GM03348 (cell line): ENCODE results near the gene SLC35D2.
A peak's percentile ranks its signal among the peaks of the same experiment; 100 is the strongest.
"Not testable (repeated sequence)": the region's sequence is repeated elsewhere in the genome, so short reads cannot be mapped to it uniquely, and the experiment has no call there.

Experiments used
- DNase-seq: peaks from one replicate; pipeline ENCODE4 v3.0.0; 2012; ENCODE audit warnings: low spot score

SLC35D2 gene

DNA sequence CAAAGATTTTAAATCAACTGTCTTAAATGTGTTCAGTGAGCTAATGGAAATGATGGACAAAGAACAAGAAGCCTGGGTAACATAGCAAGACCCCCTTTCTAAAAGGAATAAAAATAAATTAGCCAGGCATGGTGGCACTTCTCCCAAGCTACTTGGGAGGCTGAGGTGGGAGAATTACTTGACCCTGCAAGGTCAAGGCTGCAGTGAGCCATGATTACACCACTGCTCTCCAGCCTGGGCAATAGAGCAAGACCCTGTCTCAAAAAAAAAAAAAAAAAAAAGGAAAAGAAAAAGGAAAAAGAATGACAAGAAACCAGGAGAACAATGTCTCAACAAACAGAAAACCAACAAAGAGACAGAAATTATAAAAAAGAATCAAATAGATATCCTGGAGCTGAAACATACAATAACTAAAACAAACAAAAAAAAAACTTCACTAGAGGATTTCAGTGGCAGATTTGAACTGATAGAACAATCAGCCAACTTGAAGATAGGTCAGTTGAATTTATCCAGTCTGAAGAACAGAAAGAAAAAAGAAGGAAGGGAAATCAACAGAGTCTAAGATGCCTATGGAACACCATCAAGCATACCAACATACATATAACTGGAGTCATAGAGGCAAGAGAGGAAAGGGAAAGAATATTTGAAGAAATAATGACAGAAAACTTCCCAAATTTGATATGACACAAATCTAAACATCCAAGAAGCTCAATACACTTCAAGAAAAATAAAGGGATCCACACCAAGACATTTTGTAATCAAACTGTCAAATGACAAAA is 16.8 kb upstream of the SLC35D2 start:
- DNase-seq = no peak

DNA sequence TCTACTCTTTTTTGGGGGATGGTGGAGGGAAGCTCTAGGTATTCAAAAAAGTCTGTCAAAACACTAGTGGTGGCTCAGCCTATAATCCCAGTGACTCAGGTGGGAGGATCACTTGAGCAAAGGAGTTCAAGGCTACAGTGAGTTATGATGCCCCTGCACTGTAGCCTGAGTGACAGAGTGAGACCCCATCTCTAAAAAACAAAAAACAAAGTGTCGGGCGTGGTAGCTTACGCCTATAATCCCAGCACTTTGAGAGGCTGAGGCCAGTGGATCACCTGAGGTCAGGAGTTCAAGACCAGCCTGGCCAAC is 15.8 kb upstream of the SLC35D2 start:
- no peak for DNase-seq

DNA sequence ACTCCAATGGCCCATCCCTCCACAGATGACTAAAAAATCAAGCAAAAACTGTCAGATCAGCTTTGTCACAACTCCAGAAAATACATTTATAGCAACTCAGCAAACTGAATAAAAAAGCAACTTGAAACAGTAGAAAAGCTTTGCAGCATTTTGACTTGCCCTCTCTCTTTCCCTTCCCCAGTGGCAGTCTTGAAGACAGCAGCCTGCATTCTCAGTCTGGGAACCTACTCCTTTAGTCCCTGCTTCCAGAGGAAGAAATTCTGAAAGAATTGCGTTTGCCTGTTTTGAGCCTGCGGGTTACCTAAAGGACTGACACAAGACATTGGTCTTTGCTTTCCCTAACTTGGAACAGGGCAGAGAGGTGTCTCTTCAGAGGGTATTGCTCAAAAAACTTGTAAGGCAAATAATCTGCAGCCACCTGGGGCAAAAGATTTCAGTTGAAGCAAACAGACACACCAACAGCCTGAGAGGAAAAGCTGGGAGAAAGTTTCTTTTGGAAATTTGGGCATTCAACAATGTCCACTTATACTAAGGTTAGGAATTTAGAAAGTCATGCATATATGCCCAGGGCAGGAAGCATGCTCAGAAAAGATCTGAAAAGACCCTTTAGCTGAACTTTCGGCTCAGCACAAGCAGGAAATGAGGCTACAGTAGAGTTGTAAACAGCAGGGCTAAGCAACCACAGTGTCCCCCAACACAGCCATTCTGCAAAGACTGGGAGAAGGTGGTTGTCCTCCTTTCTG is 15.2 kb upstream of the SLC35D2 start:
- DNase-seq = no peak

DNA sequence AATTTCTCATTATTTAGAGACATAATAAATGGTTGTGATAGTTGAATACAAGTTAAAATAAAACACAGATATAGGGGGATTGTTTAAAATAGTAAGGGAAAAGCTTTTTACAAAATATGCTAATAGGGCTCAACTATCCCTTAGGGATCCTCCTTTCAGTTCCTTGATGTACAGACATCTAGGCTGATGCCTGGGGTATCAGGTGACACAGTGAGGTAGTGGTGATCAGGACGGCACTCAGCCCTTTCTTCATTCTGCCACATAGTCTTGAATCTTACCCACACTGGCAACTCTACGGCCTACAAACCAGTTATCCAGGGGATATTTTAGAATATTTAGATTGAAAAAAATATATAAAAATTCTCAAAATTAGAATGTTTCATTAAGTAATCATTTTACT is 12.5 kb upstream of the SLC35D2 start:
- no peak for DNase-seq

DNA sequence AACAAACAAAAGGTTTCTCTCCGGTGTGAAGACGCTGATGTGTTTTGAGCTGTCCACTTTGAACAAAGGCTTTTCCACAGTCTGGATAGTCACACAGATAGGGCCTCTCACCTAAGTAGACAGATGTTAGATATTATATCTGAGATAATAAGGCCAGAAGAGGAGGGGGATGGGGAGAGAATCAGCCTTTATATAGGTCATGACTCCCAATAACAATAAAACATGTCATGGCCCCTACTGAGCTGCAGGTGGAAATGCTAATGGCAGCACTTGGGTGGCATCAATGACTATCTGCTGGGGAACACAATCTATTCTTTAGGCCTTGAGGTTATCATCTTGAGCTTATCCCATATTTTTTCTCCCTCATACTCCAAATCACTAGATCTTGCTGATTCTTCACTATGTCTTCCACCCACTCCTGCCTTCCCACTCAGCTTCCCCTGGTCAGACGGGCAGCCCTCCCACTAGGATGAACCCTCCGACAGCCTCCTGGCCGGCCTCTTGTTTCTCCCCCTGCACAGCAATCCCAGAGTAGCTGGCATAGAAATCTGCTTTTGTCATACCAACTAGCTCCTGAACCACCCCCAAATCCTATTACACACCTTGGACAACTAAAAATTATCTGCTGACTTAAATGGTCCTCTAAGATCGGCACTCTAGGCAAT is 11.5 kb upstream of the SLC35D2 start:
- no peak for DNase-seq

DNA sequence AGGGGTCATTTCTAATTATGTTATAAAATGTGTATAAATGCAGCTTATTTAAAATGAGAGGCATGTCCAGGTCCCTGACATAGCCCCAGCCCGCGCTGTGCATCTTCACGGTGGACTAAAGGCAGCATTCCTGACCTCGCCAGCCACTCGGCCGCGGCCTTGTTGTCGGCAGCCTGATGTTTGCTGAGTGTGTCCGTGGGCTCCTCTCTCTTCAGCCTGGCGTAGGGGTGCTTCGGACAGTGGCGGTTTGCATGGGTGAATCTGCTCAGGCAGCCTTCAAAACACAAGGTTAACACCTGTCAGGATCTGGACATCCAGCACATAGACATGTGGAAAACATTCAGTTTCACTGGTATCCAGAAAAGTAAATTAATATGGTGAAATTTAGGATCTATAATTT is 8.8 kb upstream of the SLC35D2 start:
- DNase-seq = no peak

DNA sequence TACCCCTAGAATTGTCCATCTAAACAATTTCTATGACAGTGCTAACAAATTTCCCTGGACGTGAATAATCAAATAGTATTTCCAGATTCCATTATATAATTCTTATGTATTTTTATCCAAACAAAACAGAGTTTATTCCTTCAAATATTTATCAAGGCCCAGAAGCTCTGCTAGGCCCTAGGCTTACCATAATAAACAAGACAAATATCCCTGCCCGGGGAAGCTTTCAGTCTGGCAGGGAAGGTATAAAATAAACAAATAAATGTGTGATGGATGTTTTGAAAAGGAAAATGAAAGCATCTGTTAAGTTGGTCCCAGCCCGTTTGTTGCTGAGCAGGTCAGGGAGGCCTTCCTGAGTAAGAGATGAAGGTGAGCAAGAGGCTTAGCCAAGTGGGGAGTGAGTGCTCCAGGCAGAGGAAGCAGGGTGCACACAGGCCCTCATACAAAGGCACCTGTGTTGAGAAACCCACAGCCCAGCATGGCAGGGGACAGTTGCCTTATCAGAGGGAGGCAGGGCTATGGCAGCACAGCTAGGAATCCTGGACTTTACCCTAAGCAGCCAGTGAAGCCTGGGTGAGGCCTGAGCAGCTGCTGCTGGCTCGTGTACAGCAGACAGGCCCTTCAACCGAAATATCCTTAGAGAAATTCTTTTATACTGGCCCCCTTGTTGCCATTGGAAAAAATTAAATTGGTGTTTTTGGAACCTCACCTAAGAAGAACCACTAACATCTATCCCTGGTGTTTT is 7.7 kb upstream of the SLC35D2 start:
- no peak for DNase-seq

DNA sequence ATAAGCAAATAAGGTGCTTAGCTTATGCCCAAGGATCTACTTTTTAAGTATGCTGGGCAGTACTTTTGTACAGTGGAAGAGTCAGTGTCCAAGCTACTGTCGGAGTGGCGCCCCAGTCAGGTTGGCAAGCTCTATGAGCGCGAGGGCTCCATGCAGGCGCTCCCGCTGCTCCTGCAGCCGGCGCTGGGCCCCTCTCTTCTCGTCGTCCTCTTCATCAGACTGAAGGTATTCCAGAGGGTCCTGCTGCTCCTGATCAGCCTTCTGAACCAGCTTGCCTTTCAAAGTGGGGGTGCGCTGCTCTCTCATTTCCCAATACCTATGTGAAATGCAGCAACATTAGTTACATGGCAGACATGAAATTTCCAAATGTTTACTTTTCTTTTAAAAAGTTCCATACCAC is 4.6 kb upstream of the SLC35D2 start:
- DNase-seq = no peak

DNA sequence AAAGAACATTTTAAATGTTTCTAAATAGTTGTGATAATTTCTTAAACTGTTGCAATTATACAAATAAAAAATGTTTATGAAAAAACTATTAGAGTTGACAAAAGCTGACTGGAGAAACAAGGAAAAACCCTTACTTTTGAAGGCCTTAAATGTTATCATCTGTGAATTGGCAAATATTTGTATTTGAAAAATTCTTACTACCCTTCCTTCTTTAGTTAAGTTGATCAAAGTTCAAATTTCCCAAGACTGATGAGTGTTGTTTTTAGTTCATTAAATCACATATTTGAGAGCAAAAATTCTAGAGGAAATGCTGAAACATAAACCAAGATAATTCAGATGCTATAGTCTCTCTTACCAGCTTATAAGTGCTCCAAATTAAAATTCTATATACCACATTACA is 2.6 kb upstream of the SLC35D2 start:
- no peak for DNase-seq

DNA sequence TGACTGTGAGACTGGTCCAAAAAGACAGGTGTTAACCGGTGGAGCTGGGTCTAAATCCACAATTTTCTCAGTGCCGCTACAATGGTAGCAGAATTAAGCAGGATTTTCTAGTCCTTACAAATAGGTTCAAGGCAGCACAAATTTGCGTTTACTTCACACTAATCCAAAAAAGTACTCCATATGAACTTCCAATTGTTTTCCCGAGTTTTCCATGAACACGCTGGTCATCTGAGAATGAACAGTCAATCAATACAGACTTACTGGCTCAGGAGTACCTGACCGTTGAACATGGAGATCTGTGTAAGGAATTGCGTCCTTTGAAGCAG is 709 bp downstream of the SLC35D2 start:
- DNase-seq = no peak

DNA sequence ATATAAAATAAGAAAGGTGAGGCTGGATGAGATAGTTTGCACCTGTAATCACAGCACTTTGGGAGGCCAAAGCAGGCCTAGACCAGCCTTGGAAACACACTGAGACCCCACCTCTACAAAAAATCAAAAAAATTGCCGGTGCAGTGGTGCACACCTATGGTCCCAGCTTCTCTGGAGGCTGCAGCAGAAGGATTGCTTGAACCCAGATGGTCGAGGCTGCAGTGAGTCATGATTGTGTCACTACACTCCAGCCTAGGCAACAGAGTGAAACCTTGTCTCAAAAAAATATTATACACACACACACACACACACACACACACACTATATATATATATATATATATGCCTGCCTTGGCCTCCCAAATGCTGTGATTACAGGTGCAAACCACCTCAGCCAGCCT is 1.3 kb downstream of the SLC35D2 start:
- no peak for DNase-seq

DNA sequence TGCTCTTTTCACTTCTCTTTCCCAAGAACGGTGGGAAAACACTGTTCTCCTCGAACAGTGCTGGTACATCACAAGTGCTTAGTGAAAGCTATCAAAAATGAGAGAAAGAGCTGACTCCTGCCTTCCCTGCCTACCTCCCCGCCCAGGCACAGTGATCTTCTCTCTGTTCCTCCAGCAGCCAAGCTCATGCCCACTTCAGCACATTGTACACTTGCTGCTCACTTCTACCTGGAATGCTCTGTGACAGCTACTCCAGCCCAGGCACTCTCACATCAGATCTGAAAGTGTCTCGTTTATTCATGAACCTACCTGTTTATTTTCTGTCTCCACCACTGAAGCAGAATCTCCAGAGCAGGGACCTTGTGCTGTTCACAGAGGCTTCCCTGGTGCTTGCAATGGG is 1.8 kb downstream of the SLC35D2 start:
- DNase-seq = no peak

DNA sequence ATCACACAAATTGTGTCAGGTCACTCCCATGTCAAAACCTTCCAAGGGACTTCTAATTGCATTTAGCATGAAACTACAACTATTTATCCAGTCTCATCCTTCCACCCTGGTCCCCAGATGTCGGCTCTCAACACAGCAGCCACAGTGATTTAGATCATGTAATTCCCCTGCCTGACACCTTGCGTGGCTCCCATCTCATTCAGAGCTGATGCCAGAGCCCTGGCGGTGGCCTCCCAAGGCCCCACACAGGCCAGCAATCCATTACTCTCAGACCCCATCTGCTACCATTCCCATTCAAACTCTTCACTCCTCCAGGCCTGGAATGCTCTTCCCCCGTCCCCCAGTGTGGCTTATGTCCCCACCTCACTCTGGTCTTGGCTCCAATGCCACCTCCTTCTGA is 2.4 kb downstream of the SLC35D2 start:
- DNase-seq = no peak

DNA sequence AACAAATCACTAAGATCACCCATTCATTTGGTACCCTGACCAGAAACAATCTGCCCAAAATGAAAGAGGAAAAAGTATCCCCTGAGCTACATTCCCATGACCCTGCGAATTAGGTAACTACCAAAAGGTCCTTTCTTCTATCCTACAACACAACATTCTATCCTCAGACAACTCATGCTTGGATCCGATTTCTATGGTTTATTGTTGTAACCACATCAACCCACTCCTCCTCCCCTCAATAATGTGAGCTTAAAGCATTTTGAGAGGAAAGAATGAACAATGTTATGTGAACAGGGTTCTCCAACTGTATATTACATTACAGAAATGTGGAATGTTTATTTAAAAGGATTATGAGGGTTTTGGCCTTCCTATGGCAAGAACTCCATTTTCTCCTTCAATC is 4.0 kb downstream of the SLC35D2 start:
- DNase-seq = no peak

DNA sequence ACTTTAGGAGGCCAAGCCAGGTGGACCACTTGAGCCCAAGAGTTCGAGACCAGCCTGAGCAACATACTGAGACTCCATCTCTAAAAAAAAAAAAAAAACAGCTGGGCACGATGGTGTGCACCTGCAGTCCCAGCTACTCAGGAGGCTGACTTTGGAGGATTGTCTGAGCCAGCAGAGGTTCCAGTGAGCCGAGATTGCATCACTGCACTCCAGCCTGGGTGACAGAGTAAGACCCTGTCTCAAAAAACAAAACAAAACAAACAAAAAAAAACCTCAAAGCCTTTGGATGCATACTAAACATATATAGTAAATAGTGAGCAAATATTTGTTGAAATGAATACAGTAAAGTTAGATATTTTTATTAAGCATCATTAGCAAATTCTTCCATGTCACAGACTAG is 5.3 kb downstream of the SLC35D2 start:
- DNase-seq = no peak

DNA sequence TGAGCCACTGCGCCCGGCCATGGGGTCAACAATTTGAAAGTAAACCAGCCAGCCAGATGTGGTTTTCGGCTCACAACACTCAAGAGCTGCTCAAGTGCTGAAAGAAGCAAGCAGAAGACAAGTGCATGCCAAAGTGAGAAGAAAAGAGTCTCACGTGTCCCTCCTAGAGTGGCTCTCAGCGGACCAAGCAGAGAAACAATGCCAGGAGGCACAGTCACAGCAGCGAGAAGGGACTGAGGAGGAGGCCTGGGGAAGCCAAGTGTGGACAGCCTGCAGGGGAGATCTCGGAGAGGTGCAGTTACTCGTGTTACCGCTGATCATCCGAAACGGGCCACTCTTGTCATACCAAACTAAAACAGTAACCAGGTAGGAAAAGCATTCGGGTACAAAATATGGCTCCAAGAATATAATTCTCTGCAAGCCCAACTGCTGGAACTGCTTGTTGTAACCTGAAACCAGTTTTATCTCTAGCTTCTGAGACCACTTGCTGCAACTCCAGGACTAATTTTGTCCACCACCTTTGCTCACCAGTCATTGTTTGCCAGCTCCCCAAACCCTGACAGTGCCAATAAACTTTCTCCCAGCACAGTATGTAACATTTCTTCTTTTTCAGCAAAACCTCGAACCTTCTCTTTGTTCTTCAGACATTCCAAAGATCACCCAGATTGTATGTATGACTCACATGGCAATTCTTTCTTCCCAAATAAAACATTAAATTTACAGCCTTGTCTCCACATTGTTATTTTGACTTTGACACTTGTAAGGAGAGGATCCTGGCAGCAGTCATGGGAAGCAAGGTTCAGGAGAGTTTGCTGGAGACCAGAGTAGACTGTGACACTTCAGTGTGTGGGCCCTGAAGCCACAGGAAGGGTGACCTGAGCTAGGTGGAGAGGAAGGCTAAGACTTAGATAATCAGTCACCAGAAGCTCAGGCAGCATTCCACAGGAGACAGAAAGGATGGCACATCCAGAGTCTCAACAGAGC is 6.3 kb downstream of the SLC35D2 start:
- peak; percentile 54 for DNase-seq

DNA sequence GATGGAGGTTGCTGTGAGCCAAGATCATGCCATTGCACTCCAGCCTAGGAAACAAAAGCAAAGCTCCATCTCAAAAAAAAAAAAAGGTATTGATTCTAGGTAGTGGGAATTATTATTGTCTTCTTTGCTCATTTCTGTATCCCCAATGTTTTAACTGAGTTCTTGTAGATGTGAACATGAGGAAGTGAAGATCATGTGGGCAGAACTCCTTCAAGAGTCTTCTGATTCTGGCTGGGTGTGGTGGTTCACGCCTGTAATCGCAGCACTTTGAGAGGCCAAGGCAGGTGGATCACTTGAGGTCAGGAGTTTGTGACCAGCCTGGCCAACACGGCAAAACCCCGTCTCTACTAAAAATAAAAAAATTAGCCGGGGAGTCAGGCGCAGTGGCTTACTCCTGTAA is 8.0 kb downstream of the SLC35D2 start:
- not testable (repeated sequence) for DNase-seq

DNA sequence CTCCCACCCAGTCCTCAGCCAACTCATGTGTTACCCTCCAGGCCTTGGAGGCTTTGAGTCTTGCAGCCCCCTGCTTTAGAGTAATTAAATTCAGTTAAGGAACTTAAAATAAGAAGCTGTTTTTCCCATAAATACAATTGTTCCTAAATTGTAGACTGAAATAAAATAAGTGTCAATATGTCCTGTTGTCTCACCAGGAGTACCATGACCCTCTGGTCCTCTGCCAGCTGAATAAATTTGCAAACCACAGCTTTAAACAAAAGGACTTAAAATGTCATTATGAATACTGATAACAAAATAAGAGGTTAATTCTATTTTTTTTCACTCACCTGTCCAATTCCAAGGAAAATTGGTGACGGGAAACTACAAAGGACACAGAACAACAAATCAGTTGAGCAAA is 15.6 kb downstream of the SLC35D2 start:
- DNase-seq = no peak

DNA sequence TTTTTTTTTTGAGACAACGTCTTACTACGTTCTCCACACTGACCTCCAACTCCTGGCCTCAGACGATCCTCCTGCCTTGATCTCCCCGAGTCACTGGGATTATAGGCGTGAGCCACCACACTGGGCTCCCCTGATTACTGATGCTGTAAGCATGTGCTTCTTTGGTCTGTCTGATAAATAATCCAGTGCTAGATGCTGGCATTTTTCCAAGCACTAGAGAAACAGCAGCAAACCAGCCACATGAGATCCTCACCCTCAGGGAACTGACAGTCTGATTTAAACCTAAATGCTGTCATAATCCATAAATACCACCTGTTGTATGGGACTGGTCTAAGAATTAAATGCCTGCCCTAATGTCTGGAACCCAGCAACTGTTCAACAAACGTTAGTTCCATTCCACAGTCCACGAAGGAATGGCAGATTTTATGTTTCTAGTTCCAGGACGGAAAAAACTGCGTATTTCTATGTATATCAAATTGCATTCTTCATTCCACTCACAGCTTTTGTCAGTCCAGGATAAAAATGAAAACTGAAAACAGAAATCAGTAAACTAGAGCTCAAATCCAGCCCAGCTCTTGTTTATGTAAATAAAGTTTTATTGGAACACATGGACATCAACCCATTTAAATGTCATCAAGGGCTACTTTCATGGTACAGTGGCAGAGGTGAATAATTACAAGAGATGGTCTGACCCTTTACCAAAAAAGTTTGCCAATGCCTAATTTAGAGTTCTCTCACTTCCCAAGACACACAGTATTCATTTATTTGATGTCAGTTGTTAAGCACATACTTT is 20.1 kb downstream of the SLC35D2 start:
- DNase-seq = no peak

DNA sequence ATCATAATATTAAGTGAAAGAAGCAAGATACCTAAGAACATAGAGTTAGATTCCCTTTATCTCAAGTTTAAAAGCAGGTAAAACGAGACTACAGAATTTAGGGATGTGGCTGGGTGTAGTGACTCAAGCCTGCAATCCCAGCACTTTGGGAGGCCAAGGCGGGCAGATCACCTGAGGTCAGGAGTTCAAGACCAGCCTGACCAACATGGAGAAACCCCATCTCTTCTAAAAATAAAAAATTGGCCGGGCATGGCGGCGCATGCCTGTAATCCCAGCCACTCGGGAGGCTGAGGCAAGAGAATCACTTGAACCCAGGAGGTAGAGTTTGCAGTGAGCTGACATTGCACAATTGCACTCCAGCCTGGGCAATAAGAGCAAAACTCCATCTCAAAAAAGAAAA is 21.4 kb downstream of the SLC35D2 start:
- DNase-seq = not testable (repeated sequence)

DNA sequence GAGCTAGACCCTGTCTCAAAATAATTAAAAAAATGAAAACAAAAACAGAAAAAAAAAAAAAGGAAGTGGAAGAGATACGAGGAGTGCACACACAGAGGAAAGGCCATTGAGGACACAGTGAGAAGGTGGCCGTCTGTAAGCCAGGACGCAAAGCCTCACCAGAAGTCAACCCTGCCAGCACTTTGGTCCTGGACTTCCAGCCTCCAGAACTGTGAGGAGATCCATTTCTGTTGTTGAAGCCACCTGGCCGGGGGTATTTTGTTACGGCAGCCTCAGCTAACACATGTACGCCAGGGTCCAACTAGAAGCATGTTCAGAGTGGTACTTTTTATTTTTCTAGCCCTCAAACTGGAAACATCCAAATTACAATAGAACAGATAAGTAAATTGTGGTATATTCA is 21.8 kb downstream of the SLC35D2 start:
- DNase-seq = no peak
